ENCODE measurements around the gene KRAS. TPM values are rescaled to one million over a fixed set of nuclear protein-coding genes. Genes with fewer than 3 reads are reported as not detected.
A peak's percentile ranks its signal among the peaks of the same experiment; 100 is the strongest.
"Not testable (repeated sequence)": the region's sequence is repeated elsewhere in the genome, so short reads cannot be mapped to it uniquely, and the experiment has no call there.

KRAS gene
- total RNA-seq: 10 to 100 TPM; 21.8 to 29.7 TPM
- polyA plus RNA-seq: 1 to 10 TPM; 7.7 to 8.1 TPM
- long read RNA-seq, donor 1, full-length matches to known transcripts: 21 of 33 reads
- long read RNA-seq, donor 1, partial matches to known transcripts: 0 of 33 reads
- long read RNA-seq, donor 1, other reads (novel, unspliced or antisense): 12 of 33 reads
- long read RNA-seq, donor 2, full-length matches to known transcripts: 13 of 24 reads
- long read RNA-seq, donor 2, partial matches to known transcripts: 1 of 24 reads
- long read RNA-seq, donor 2, other reads (novel, unspliced or antisense): 10 of 24 reads

GRCh38 chr12:25250744-25251730 lies at the start of gene KRAS:
TSS of gene KRAS (minus strand) at chr12:25250929.
- Histone ChIP-seq H3K36me3 (ENCODE audit: control insufficient read depth in 1 of 2, insufficient read depth in 2 of 2, low read length in 1 of 2) (no peaks in the 10 kb centered on the region), H3K9me3 (ENCODE audit: control insufficient read depth, low read length) (no peaks in the 10 kb centered on the region), H3K4me3 (ENCODE audit: low read length in 2 of 2) (peak within 1 kb of the TSS; percentile 99 to 100), H3K27ac (ENCODE audit: low read depth in 1 of 2, low read length in 2 of 2) (peak within 1 kb of the TSS; percentile 84 to 95), H3K27me3 (ENCODE audit: control insufficient read depth in 1 of 2, insufficient read depth in 2 of 2, low read length in 1 of 2) (no peaks in the 10 kb centered on the region), H3K4me1 (ENCODE audit: control insufficient read depth in 1 of 2, insufficient read depth in 2 of 2, low read length in 2 of 2) (peaks cover 2 to 3% of the 10 kb centered on the region in 2 donors)
- peak; percentile 99 for DNase-seq
- intact Hi-C loops (cut with DNase I): loop anchor here (5.0 kb wide), 1 partner anchor 81 kb away; no protein-coding TSS in a partner anchor
- ATAC-seq (ENCODE audit: low FRiP score): peak; percentile 98
- WGBS, 2 donors: 0 to 1% methylated on average over 68 to 105 of the region's 105 CpGs

- Histone ChIP-seq H3K27ac (ENCODE audit: low read depth in 1 of 2, low read length in 2 of 2) (no peak overlapping the region), H3K36me3 (ENCODE audit: control insufficient read depth in 1 of 2, insufficient read depth in 2 of 2, low read length in 1 of 2) (no peaks in the 10 kb centered on the region), H3K4me1 (ENCODE audit: control insufficient read depth in 1 of 2, insufficient read depth in 2 of 2, low read length in 2 of 2) (no peaks in the 10 kb centered on the region), H3K9me3 (ENCODE audit: control insufficient read depth, low read length) (peaks cover 1% of the 10 kb centered on the region), H3K4me3 (ENCODE audit: low read length in 2 of 2) (no peak overlapping the region), H3K27me3 (ENCODE audit: control insufficient read depth in 1 of 2, insufficient read depth in 2 of 2, low read length in 1 of 2) (peaks cover 0 to 1% of the 10 kb centered on the region in 2 donors)
- no peak for DNase-seq
- ATAC-seq (ENCODE audit: low FRiP score): no peak
- intact Hi-C loops (cut with DNase I): no loop called here
Measured at GRCh38 chr12:25296381-25296780, 45.7 kb upstream of the KRAS start.

GRCh38 chr12:25295361-25295760 lies 44.6 kb upstream of the KRAS start:
- ATAC-seq (ENCODE audit: low FRiP score): no peak

GRCh38 chr12:25293653-25294052 lies 42.9 kb upstream of the KRAS start:
- intact Hi-C loops (cut with DNase I): no loop called here

More at GRCh38 chr12:25295361-25295760, 44.6 kb upstream of the KRAS start:
- WGBS, 2 donors: 63 to 73% methylated on average over 2 of the region's 2 CpGs
- peaks cover under 1% of the 10 kb centered on the region for H3K9me3 ChIP-seq (ENCODE audit: control insufficient read depth, low read length)
- no peak overlapping the region for H3K4me3 ChIP-seq (ENCODE audit: low read length in 2 of 2)
- no peaks in the 10 kb centered on the region for H3K4me1 ChIP-seq (ENCODE audit: control insufficient read depth in 1 of 2, insufficient read depth in 2 of 2, low read length in 2 of 2)
- peaks cover 0 to 1% of the 10 kb centered on the region in 2 donors for H3K27me3 ChIP-seq (ENCODE audit: control insufficient read depth in 1 of 2, insufficient read depth in 2 of 2, low read length in 1 of 2)
- intact Hi-C loops (cut with DNase I): no loop called here
- no peak overlapping the region for H3K27ac ChIP-seq (ENCODE audit: low read depth in 1 of 2, low read length in 2 of 2)
- H3K36me3 ChIP-seq (ENCODE audit: control insufficient read depth in 1 of 2, insufficient read depth in 2 of 2, low read length in 1 of 2): no peaks in the 10 kb centered on the region
- DNase-seq: no peak

GRCh38 chr12:25292810-25293221 lies 42.1 kb upstream of the KRAS start:
- H3K36me3 ChIP-seq (ENCODE audit: control insufficient read depth in 1 of 2, insufficient read depth in 2 of 2, low read length in 1 of 2); H3K27ac ChIP-seq (ENCODE audit: low read depth in 1 of 2, low read length in 2 of 2); H3K9me3 ChIP-seq (ENCODE audit: control insufficient read depth, low read length); H3K4me3 ChIP-seq (ENCODE audit: low read length in 2 of 2); ATAC-seq (ENCODE audit: low FRiP score); H3K27me3 ChIP-seq (ENCODE audit: control insufficient read depth in 1 of 2, insufficient read depth in 2 of 2, low read length in 1 of 2); intact Hi-C loops (cut with DNase I); H3K4me1 ChIP-seq (ENCODE audit: control insufficient read depth in 1 of 2, insufficient read depth in 2 of 2, low read length in 2 of 2); DNase-seq: not testable (repeated sequence)
- 59 to 71% methylated on average over 5 of the region's 5 CpGs for WGBS, 2 donors

More at GRCh38 chr12:25293653-25294052, 42.9 kb upstream of the KRAS start:
- Histone ChIP-seq H3K4me3 (ENCODE audit: low read length in 2 of 2) (no peak overlapping the region), H3K9me3 (ENCODE audit: control insufficient read depth, low read length) (no peaks in the 10 kb centered on the region), H3K27me3 (ENCODE audit: control insufficient read depth in 1 of 2, insufficient read depth in 2 of 2, low read length in 1 of 2) (peaks cover 0 to 1% of the 10 kb centered on the region in 2 donors), H3K4me1 (ENCODE audit: control insufficient read depth in 1 of 2, insufficient read depth in 2 of 2, low read length in 2 of 2) (no peaks in the 10 kb centered on the region), H3K36me3 (ENCODE audit: control insufficient read depth in 1 of 2, insufficient read depth in 2 of 2, low read length in 1 of 2) (no peaks in the 10 kb centered on the region), H3K27ac (ENCODE audit: low read depth in 1 of 2, low read length in 2 of 2) (no peak overlapping the region)
- 92 to 94% methylated on average over 2 of the region's 2 CpGs for WGBS, 2 donors
- DNase-seq (no peak), ATAC-seq (ENCODE audit: low FRiP score) (no peak)

GRCh38 chr12:25287610-25288009 lies 36.9 kb upstream of the KRAS start:
- no peaks in the 10 kb centered on the region for H3K36me3 ChIP-seq (ENCODE audit: control insufficient read depth in 1 of 2, insufficient read depth in 2 of 2, low read length in 1 of 2)
- intact Hi-C loops (cut with DNase I): no loop called here
- H3K9me3 ChIP-seq (ENCODE audit: control insufficient read depth, low read length): no peaks in the 10 kb centered on the region
- no peak overlapping the region for H3K27ac ChIP-seq (ENCODE audit: low read depth in 1 of 2, low read length in 2 of 2)
- no peak overlapping the region for H3K4me3 ChIP-seq (ENCODE audit: low read length in 2 of 2)
- 50 to 53% methylated on average over 2 of the region's 2 CpGs for WGBS, 2 donors
- ATAC-seq (ENCODE audit: low FRiP score) (no peak), DNase-seq (no peak)
- no peaks in the 10 kb centered on the region for H3K27me3 ChIP-seq (ENCODE audit: control insufficient read depth in 1 of 2, insufficient read depth in 2 of 2, low read length in 1 of 2)
- no peaks in the 10 kb centered on the region for H3K4me1 ChIP-seq (ENCODE audit: control insufficient read depth in 1 of 2, insufficient read depth in 2 of 2, low read length in 2 of 2)

- ATAC-seq (ENCODE audit: low FRiP score): no peak
- Histone ChIP-seq H3K9me3 (ENCODE audit: control insufficient read depth, low read length) (no peaks in the 10 kb centered on the region), H3K27me3 (ENCODE audit: control insufficient read depth in 1 of 2, insufficient read depth in 2 of 2, low read length in 1 of 2) (no peaks in the 10 kb centered on the region), H3K36me3 (ENCODE audit: control insufficient read depth in 1 of 2, insufficient read depth in 2 of 2, low read length in 1 of 2) (no peaks in the 10 kb centered on the region), H3K27ac (ENCODE audit: low read depth in 1 of 2, low read length in 2 of 2) (no peak overlapping the region), H3K4me1 (ENCODE audit: control insufficient read depth in 1 of 2, insufficient read depth in 2 of 2, low read length in 2 of 2) (no peaks in the 10 kb centered on the region), H3K4me3 (ENCODE audit: low read length in 2 of 2) (no peak overlapping the region)
- intact Hi-C loops (cut with DNase I): no loop called here
- DNase-seq: no peak
Measured at GRCh38 chr12:25286837-25287236, 36.1 kb upstream of the KRAS start.

GRCh38 chr12:25284024-25284423 lies 33.3 kb upstream of the KRAS start:
- intact Hi-C loops (cut with DNase I): no loop called here
- Histone ChIP-seq H3K9me3 (ENCODE audit: control insufficient read depth, low read length) (no peaks in the 10 kb centered on the region), H3K4me3 (ENCODE audit: low read length in 2 of 2) (no peak overlapping the region), H3K27me3 (ENCODE audit: control insufficient read depth in 1 of 2, insufficient read depth in 2 of 2, low read length in 1 of 2) (no peaks in the 10 kb centered on the region), H3K4me1 (ENCODE audit: control insufficient read depth in 1 of 2, insufficient read depth in 2 of 2, low read length in 2 of 2) (no peaks in the 10 kb centered on the region), H3K36me3 (ENCODE audit: control insufficient read depth in 1 of 2, insufficient read depth in 2 of 2, low read length in 1 of 2) (no peaks in the 10 kb centered on the region), H3K27ac (ENCODE audit: low read depth in 1 of 2, low read length in 2 of 2) (no peak overlapping the region)
- no peak for ATAC-seq (ENCODE audit: low FRiP score)
- 95 to 97% methylated on average over 4 of the region's 4 CpGs for WGBS, 2 donors
- no peak for DNase-seq
